Measurements from ENCODE around the gene WDR33. TPM values are rescaled to one million over a fixed set of nuclear protein-coding genes. Genes with fewer than 3 reads are reported as not detected.
"Not testable (repeated sequence)": the region's sequence is repeated elsewhere in the genome, so short reads cannot be mapped to it uniquely, and the experiment has no call there.

WDR33 gene
- total RNA-seq, 6 experiments from 2014 or later = 15.6 to 38.3 (median 28.0) TPM

GRCh38 chr2:127770973-127771735, 39.8 kb downstream of the WDR33 start:
- H3K4me3 ChIP-seq = no peak overlapping the region
- H3K4me1 ChIP-seq = peaks cover 0 to 2% (median 0%) of the 10 kb centered on the region in 4 donors
- H3K27ac ChIP-seq = no peak overlapping the region
- 85% methylated on average over 9 of the region's 9 CpGs for WGBS (ENCODE audit: insufficient coverage, low coverage, low lambda C conversion rate, missing lambda C conversion rate)
- intact Hi-C loops (cut with DNase I) = no loop called here
- no peaks in the 10 kb centered on the region for H3K9me3 ChIP-seq
- no peak for ATAC-seq
- peaks cover 0 to 33% (median 13%) of the 10 kb centered on the region in 4 donors for H3K36me3 ChIP-seq
- H3K27me3 ChIP-seq = no peaks in the 10 kb centered on the region
- no peak for TF ChIP-seq POLR2A (IDR thresholded peaks at IDR 0.05)
- no peak for TF ChIP-seq CTCF (IDR thresholded peaks at IDR 0.05)
- no peak for DNase-seq

- ATAC-seq; H3K9me3 ChIP-seq; H3K4me3 ChIP-seq; H3K27me3 ChIP-seq; DNase-seq; H3K4me1 ChIP-seq; intact Hi-C loops (cut with DNase I); H3K27ac ChIP-seq: not testable (repeated sequence)
- WGBS (ENCODE audit: insufficient coverage, low coverage, low lambda C conversion rate, missing lambda C conversion rate) = 97% methylated on average over 4 of the region's 6 CpGs
- peaks cover 0 to 39% (median 16%) of the 10 kb centered on the region in 4 donors for H3K36me3 ChIP-seq
Observed at GRCh38 chr2:127770534-127770933, 40.4 kb downstream of the WDR33 start.

GRCh38 chr2:127769587-127769986, 41.4 kb downstream of the WDR33 start:
- no peaks in the 10 kb centered on the region for H3K9me3 ChIP-seq
- peaks cover 0 to 47% (median 24%) of the 10 kb centered on the region in 4 donors for H3K36me3 ChIP-seq
- intact Hi-C loops (cut with DNase I) = no loop called here
- H3K27me3 ChIP-seq = no peaks in the 10 kb centered on the region
- no peak overlapping the region for H3K4me3 ChIP-seq
- 86% methylated on average over 1 of the region's 2 CpGs for WGBS (ENCODE audit: insufficient coverage, low coverage, low lambda C conversion rate, missing lambda C conversion rate)
- TF ChIP-seq POLR2A (IDR thresholded peaks at IDR 0.05) (no peak), CTCF (IDR thresholded peaks at IDR 0.05) (no peak)
- H3K4me1 ChIP-seq = no peaks in the 10 kb centered on the region
- ATAC-seq = no peak
- H3K27ac ChIP-seq = no peak overlapping the region
- DNase-seq = no peak

DNA sequence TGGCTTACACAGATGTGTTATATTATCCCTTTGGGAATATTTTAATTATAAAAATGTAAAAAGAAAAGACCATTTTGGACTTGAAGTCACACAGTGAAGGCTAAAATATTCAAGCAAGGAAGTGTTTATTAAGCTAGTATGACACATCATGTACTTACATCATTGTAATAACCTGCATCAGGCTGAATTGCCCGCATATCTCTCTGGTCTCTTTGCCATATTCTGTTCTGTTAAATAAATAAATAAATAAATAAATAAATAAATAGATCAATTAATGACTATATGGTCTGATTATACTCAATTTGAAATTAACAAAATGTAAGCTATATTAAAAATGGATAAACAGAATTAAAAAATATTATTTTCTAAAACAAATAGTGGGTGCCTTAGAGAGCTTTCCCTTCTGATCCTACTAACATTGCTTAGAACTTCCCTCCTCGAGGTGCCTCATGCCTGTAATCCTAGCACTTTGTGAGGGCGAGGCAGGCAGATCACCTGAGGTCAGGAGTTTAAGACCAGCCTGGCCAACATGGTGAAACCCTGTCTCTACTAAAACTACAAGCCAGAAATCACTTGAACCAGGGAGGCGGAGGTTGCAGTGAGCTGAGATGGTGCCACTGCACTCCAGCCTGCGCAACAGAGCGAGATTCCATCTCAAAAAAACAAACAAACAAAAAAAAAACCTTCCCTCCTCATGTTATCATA, 42.0 kb downstream of the WDR33 start:
- Histone ChIP-seq H3K4me1 (no peaks in the 10 kb centered on the region), H3K27ac (no peak overlapping the region), H3K9me3 (no peaks in the 10 kb centered on the region), H3K36me3 (peaks cover 0 to 54% (median 27%) of the 10 kb centered on the region in 4 donors), H3K4me3 (no peak overlapping the region), H3K27me3 (no peaks in the 10 kb centered on the region)
- intact Hi-C loops (cut with DNase I) = no loop called here
- WGBS (ENCODE audit: insufficient coverage, low coverage, low lambda C conversion rate, missing lambda C conversion rate) = 89% methylated on average over 5 of the region's 6 CpGs
- TF ChIP-seq POLR2A (IDR thresholded peaks at IDR 0.05) = no peak
- TF ChIP-seq CTCF (IDR thresholded peaks at IDR 0.05) = no peak
- DNase-seq (no peak), ATAC-seq (no peak)

- intact Hi-C loops (cut with DNase I) = no loop called here
- no peak overlapping the region for H3K4me3 ChIP-seq
- DNase-seq (no peak), ATAC-seq (no peak)
- peaks cover 0 to 2% (median 0%) of the 10 kb centered on the region in 4 donors for H3K4me1 ChIP-seq
- TF ChIP-seq CTCF (IDR thresholded peaks at IDR 0.05) = no peak
- TF ChIP-seq POLR2A (IDR thresholded peaks at IDR 0.05) = no peak
- H3K9me3 ChIP-seq = no peaks in the 10 kb centered on the region
- no peaks in the 10 kb centered on the region for H3K27me3 ChIP-seq
- no peak overlapping the region for H3K27ac ChIP-seq
- peaks cover 0 to 77% (median 37%) of the 10 kb centered on the region in 4 donors for H3K36me3 ChIP-seq
Observed at GRCh38 chr2:127763776-127764175, 47.2 kb downstream of the WDR33 start.

Data from right lobe of liver (tissue), 6 donors.